Neural progenitor cell (in vitro differentiated cells): ENCODE data around the gene NEDD4L. TPM values are rescaled to one million over a fixed set of nuclear protein-coding genes. Genes with fewer than 3 reads are reported as not detected.

ENCODE experiments used
- DNase-seq: peaks from one replicate; pipeline ENCODE4 v3.0.0-alpha.2; 2016; ENCODE audit warnings: low spot score
- H2AFZ ChIP-seq: fragments of 200-600 bp; sonication (generic); replicated peaks from 2 replicates; pipeline ENCODE4 v1.6.1; 2016; ENCODE audit warnings: antibody characterized with exemption
- H3F3A ChIP-seq: fragments of 200-600 bp; sonication (generic); 2 replicates; pipeline ENCODE4 v1.6.1; 2016; ENCODE audit warnings: antibody characterized with exemption, low read depth
- H3K27ac ChIP-seq: fragments of 200-600 bp; sonication (generic); 2 replicates; pipeline ENCODE4 v1.5.1; 2016; ENCODE audit warnings: mild to moderate bottlenecking
- H3K27me3 ChIP-seq: fragments of 200-600 bp; sonication (generic); 2 replicates; pipeline ENCODE4 v1.6.1; 2016; ENCODE audit warnings: mild to moderate bottlenecking, moderate library complexity
- H3K36me3 ChIP-seq: fragments of 200-600 bp; sonication (generic); 2 replicates; pipeline ENCODE4 v1.5.1; 2016
- H3K4me1 ChIP-seq: fragments of 200-600 bp; sonication (generic); 2 replicates; pipeline ENCODE4 v1.6.1; 2016; ENCODE audit warnings: mixed run types
- H3K4me2 ChIP-seq: fragments of 200-600 bp; sonication (generic); 2 replicates; pipeline ENCODE4 v1.6.1; 2016
- H3K4me3 ChIP-seq: fragments of 200-600 bp; sonication (generic); 2 replicates; pipeline ENCODE4 v1.5.1; 2016
- H3K79me2 ChIP-seq: fragments of 200-600 bp; sonication (generic); 2 replicates; pipeline ENCODE4 v1.6.1; 2016; ENCODE audit warnings: low read depth
- H3K9ac ChIP-seq: fragments of 200-600 bp; sonication (generic); 2 replicates; pipeline ENCODE4 v1.6.1; 2016
- H3K9me3 ChIP-seq: fragments of 200-600 bp; sonication (generic); 2 replicates; pipeline ENCODE4 v1.5.1; 2016; ENCODE audit warnings: low read depth
- H4K20me1 ChIP-seq: fragments of 200-600 bp; sonication (generic); 2 replicates; pipeline ENCODE4 v1.6.1; 2016; ENCODE audit warnings: low read depth
- H3K27ac Mint-ChIP-seq: 3 replicates; pipeline ENCODE4 v1.8.0; 2021; ENCODE audit warnings: mixed read lengths
- H3K27me3 Mint-ChIP-seq: 2 replicates; pipeline ENCODE4 v1.8.0; 2022; ENCODE audit warnings: low read depth, mild to moderate bottlenecking, inconsistent platforms, moderate library complexity, mixed read lengths; ENCODE audit not compliant: insufficient read depth
- H3K36me3 Mint-ChIP-seq: 3 replicates; pipeline ENCODE4 v1.8.0; 2021; ENCODE audit warnings: mixed read lengths
- H3K4me1 Mint-ChIP-seq: 3 replicates; pipeline ENCODE4 v1.8.0; 2021; ENCODE audit warnings: mixed read lengths
- H3K4me3 Mint-ChIP-seq: 3 replicates; pipeline ENCODE4 v1.8.0; 2021; ENCODE audit warnings: mild to moderate bottlenecking, moderate library complexity, mixed read lengths
- H3K9me3 Mint-ChIP-seq: 3 replicates; pipeline ENCODE4 v1.8.0; 2020; ENCODE audit warnings: mixed read lengths
- CTCF ChIP-seq: fragments of 200-600 bp; sonication (generic); IDR thresholded peaks from 2 replicates; pipeline ENCODE4 v1.5.1; 2017; ENCODE audit warnings: antibody characterized with exemption, mild to moderate bottlenecking
- EZH2 ChIP-seq: fragments of 200-600 bp; sonication (generic); IDR thresholded peaks from 2 replicates; pipeline ENCODE4 v1.6.1; 2017; ENCODE audit warnings: antibody characterized with exemption, mild to moderate bottlenecking, moderate library complexity
- EZH2phosphoT487 ChIP-seq: fragments of 200-600 bp; sonication (generic); IDR thresholded peaks from 2 replicates; pipeline ENCODE4 v1.6.1; 2017; ENCODE audit warnings: antibody characterized with exemption
- total RNA-seq: library from RNA; depleted of rRNA; stranded (reverse); fragments of >200 nt; gene quantifications from 2 replicates; pipeline ENCODE4 v1.2.3, GENCODE V29; 2015; ENCODE audit warnings: low replicate concordance

The NEDD4L gene
- total RNA-seq, 1 donor from 2014 or later: 55.5 TPM

- TF ChIP-seq EZH2phosphoT487 (no peak), CTCF (no peak), EZH2 (no peak)
- H3K9me3 ChIP-seq: no peaks in the 10 kb centered on the region
- H3K4me3 Mint-ChIP-seq: no peak overlapping the region
Observed at GRCh38 chr18:58172031-58172430, 128.0 kb downstream of the NEDD4L start.

GRCh38 chr18:58174285-58174684 lies 130.3 kb downstream of the NEDD4L start:
- no peak overlapping the region for H3K27ac Mint-ChIP-seq
- Histone ChIP-seq H3K27ac (no peak overlapping the region), H3K4me3 (no peak overlapping the region), H3K79me2 (no peaks in the 10 kb centered on the region), H4K20me1 (peaks cover 18% of the 10 kb centered on the region), H3K9me3 (no peaks in the 10 kb centered on the region), H2AFZ (no peak overlapping the region), H3K36me3 (no peaks in the 10 kb centered on the region), H3F3A (no peaks in the 10 kb centered on the region), H3K27me3 (no peaks in the 10 kb centered on the region), H3K9ac (no peak overlapping the region), H3K4me1 (peaks cover 13% of the 10 kb centered on the region), H3K4me2 (no peak overlapping the region)
- DNase-seq: no peak
- TF ChIP-seq EZH2phosphoT487: no peak
- TF ChIP-seq EZH2: no peak
- no peak for TF ChIP-seq CTCF
- peaks cover 21% of the 10 kb centered on the region for H3K4me1 Mint-ChIP-seq
- no peaks in the 10 kb centered on the region for H3K27me3 Mint-ChIP-seq
- peaks cover 5% of the 10 kb centered on the region for H3K36me3 Mint-ChIP-seq
- H3K4me3 Mint-ChIP-seq: no peak overlapping the region
- no peaks in the 10 kb centered on the region for H3K9me3 Mint-ChIP-seq

More at GRCh38 chr18:58172031-58172430, 128.0 kb downstream of the NEDD4L start:
- no peak overlapping the region for H3K4me3 ChIP-seq
- no peaks in the 10 kb centered on the region for H3F3A ChIP-seq
- H3K4me2 ChIP-seq: no peak overlapping the region
- Mint-ChIP-seq H3K4me1 (peaks cover 12% of the 10 kb centered on the region), H3K27ac (no peak overlapping the region), H3K27me3 (peaks cover 3% of the 10 kb centered on the region), H3K36me3 (peaks cover 5% of the 10 kb centered on the region), H3K9me3 (no peaks in the 10 kb centered on the region)
- H3K4me1 ChIP-seq: peaks cover 9% of the 10 kb centered on the region
- no peaks in the 10 kb centered on the region for H3K79me2 ChIP-seq
- H3K27me3 ChIP-seq: no peaks in the 10 kb centered on the region
- H2AFZ ChIP-seq: no peak overlapping the region
- DNase-seq: no peak
- no peak overlapping the region for H3K9ac ChIP-seq
- no peaks in the 10 kb centered on the region for H3K36me3 ChIP-seq
- H4K20me1 ChIP-seq: peaks cover 17% of the 10 kb centered on the region
- no peak overlapping the region for H3K27ac ChIP-seq

GRCh38 chr18:58175122-58175785 lies 131.2 kb downstream of the NEDD4L start:
- H3K36me3 ChIP-seq: no peaks in the 10 kb centered on the region
- no peak for DNase-seq
- H3F3A ChIP-seq: no peaks in the 10 kb centered on the region
- peaks cover 25% of the 10 kb centered on the region for H3K4me1 Mint-ChIP-seq
- peaks cover 21% of the 10 kb centered on the region for H4K20me1 ChIP-seq
- no peaks in the 10 kb centered on the region for H3K79me2 ChIP-seq
- peaks cover 13% of the 10 kb centered on the region for H3K4me1 ChIP-seq
- peaks cover 7% of the 10 kb centered on the region for H3K36me3 Mint-ChIP-seq
- H2AFZ ChIP-seq: no peak overlapping the region
- no peak overlapping the region for H3K4me2 ChIP-seq
- TF ChIP-seq EZH2phosphoT487: no peak
- no peak for TF ChIP-seq EZH2
- TF ChIP-seq CTCF: no peak
- H3K27me3 ChIP-seq: no peaks in the 10 kb centered on the region
- H3K27me3 Mint-ChIP-seq: no peaks in the 10 kb centered on the region
- no peaks in the 10 kb centered on the region for H3K9me3 Mint-ChIP-seq
- no peak overlapping the region for H3K27ac ChIP-seq
- no peak overlapping the region for H3K27ac Mint-ChIP-seq
- no peak overlapping the region for H3K4me3 ChIP-seq
- no peak overlapping the region for H3K9ac ChIP-seq
- H3K9me3 ChIP-seq: no peaks in the 10 kb centered on the region
- H3K4me3 Mint-ChIP-seq: no peak overlapping the region
